Fibroblast of villous mesenchyme (primary cell): ENCODE measurements around the gene CTNNBIP1. TPM values are rescaled to one million over a fixed set of nuclear protein-coding genes. Genes with fewer than 3 reads are reported as not detected.
"Not testable (repeated sequence)": the region's sequence is repeated elsewhere in the genome, so short reads cannot be mapped to it uniquely, and the experiment has no call there.

ENCODE experiments used
- DNase-seq: peaks from one replicate; pipeline ENCODE4 v3.0.0-alpha.2; 2010; ENCODE audit warnings: low read depth
- H3K4me3 ChIP-seq: 2 replicates; pipeline ENCODE4 v1.5.1; 2011; ENCODE audit warnings: low read depth, mild to moderate bottlenecking, low read length
- CTCF ChIP-seq: IDR thresholded peaks from 2 replicates; pipeline ENCODE4 v1.5.1; 2012; ENCODE audit warnings: low read depth, mild to moderate bottlenecking, low read length; ENCODE audit not compliant: insufficient read depth
- total RNA-seq: library from RNA; depleted of rRNA; stranded (reverse); fragments of >200 nt; gene quantifications from 2 replicates; pipeline ENCODE4 v1.2.3, GENCODE V29; 2012

The CTNNBIP1 gene
- total RNA-seq, 1 donor, result 13.4 TPM

- no peak for DNase-seq
- TF ChIP-seq CTCF, result no peak
- H3K4me3 ChIP-seq, result no peak overlapping the region
These were observed 105.0 kb downstream of the CTNNBIP1 start for GRCh38 chr1:9805006-9805508.

GRCh38 chr1:9803003-9803918, 106.8 kb downstream of the CTNNBIP1 start:
- H3K4me3 ChIP-seq, result not testable (repeated sequence)
- peak; percentile 80 for DNase-seq

- no peak overlapping the region for H3K4me3 ChIP-seq
- no peak for DNase-seq
- TF ChIP-seq CTCF, result no peak
These were observed 108.2 kb downstream of the CTNNBIP1 start for GRCh38 chr1:9801909-9802308.

Other genes with a start within 250 kb of the CTNNBIP1 start
- 90.2 and 126 TPM in 2 replicates for gene CLSTN1, start 86.3 kb downstream of the CTNNBIP1 start, total RNA-seq
- 28.7 and 37.6 TPM in 2 replicates for gene LZIC, start 33.1 kb upstream of the CTNNBIP1 start, total RNA-seq
- 7.1 and 13.8 TPM in 2 replicates for gene NMNAT1, start 33.2 kb upstream of the CTNNBIP1 start, total RNA-seq
- 0.43 TPM in 1 of 2 replicates, not detected in the other for gene RBP7, start 87.0 kb upstream of the CTNNBIP1 start, total RNA-seq
- gene UBE4B, start 122.7 kb upstream of the CTNNBIP1 start, total RNA-seq, result 42.8 and 47.9 TPM in 2 replicates